HL-60/S4 (cell line): ENCODE measurements around the gene SAP30BP.

Experiments
- in situ Hi-C: fragments of 300-500 bp; cut with MboI; formaldehyde crosslinking; loops from 2 replicates; pipeline ENCODE4 v1.14.3; 2022; ENCODE audit warnings: low sequenced_read_pairs

Gene SAP30BP

DNA sequence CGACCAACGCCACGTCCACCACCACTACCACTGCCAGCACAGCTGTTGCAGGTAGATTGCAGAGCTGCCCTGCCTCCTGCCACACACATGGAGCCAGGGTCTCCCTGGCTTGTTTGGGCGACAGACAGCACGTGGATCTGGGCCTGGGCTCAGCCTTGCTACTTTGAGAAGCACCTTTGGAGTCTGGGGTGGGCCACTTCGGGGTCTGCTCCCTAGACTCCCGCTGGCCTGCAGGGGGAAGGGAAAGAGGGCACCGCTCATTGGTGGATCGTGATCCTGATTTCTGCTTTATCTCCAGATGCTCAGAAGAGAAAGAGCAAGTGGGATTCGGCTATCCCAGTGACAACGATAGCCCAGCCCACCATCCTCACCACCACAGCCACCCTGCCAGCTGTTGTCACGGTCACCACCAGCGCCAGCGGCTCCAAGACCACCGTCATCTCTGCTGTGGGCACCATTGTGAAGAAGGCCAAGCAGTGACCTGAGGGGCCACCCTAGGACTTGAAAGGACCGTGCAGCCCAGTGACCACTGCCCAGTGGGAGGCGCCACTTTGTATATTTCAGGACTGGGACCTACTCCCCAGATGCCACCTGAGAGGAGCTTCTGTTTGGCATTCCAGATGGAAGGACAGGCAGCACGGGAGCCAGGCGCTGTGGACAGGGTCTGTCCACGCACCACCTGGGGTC, 39.0 kb downstream of the SAP30BP start:
- in situ Hi-C loops, result no loop called here

DNA sequence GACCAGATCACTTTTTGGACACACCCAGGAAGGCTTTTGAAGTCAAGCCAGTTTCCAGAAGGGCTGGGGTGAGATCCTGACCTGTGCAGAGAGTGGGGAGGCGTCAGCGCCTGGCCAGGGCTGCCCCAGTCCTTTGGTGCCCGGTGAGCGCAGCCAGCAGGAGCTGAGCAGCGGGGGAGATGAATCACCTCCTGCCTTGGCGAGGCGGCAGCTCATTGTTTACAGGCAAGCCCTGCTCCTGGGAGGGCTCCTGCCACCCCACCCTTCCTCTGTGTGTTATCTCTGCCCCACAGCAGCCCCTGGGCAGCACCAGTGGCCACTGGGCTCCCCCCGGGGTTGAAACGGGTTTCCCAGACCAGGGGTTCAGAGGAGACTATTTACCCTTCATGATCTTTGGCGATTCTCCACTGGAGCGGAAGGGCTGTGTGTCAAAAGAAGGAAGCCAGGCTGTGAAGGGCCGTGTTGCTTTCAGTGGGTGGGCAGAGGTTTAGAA, 40.0 kb downstream of the SAP30BP start:
- in situ Hi-C loops, result no loop called here

DNA sequence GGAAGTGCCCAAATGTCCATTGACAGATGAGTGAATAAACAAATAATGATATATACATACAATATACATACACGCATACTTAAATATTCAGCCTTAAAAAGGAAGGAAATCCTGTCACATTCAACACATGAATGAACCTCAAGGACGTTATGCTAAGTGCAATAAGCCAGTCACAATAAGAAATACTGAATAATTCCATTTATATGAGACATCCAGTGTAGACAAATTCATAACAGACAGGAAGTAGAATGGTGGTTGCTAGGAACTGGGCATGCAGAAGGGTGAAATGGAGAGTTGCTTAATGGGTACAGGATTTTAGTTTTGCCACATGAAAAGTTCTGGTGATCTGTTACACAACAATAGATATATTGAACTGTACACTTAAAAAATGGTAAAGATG, 45.3 kb downstream of the SAP30BP start:
- in situ Hi-C loops, result no loop called here

DNA sequence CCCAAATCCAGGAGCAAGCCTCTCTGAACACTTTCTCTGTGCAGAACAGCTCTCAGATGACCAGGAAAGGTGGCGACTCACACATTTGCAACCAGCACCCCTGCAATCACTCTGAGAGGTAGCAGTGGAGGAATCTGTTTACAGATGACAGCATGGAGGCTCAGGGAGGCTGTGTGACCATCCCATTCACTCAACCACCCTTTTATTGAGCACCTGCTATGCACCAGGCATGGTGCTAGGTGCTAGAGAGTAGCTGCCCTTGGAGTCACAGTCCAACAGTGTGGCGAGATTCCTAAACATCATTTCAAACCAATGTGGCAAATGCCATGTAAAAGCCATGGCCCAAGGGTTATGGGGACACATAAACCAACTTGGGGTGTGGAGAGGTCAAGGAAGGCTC, 52.6 kb downstream of the SAP30BP start:
- in situ Hi-C loops, result no loop called here

DNA sequence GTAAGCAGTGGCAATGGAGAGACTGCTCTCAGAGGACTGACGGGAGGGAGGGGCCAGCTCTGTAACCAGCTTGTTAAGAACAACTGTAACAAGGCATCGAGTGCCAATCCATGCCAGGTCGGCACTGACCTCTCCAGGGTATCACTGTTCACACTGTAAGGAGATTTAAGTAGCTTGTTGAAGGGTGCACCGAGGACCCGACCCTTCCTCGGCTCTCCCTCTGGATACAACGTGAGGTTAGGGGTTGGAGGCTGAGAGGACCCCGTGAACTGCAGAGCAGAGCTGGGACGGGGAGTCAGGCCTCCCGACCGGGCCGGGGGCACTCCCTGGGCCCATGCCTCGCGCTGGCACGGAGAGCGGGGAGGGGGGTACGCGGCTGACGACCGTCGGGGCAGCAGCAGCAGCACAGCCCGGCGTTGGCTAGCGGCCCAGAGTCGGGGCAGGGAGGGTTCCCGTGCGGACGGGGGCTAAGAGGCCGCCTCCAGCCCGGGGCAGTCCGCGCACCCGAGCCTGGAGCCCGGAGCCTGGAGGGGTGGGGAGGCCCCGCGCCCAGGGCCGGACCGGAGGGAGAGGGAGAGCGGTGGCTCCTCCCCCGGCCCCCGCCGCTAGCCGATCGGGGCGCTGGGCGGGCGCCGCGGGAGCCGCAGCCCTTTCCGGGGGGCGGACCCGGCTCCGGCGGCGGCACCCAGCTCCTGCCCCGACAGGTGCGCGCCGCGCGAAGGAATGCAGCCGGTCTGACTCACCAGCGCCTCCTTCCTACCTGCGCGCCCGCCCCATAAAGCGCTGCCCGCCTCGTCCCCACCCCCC, 53.7 kb downstream of the SAP30BP start, which contains the start of gene ITGB4:
Gene ITGB4 (plus strand): TSS at position 804 of the 807 bp plus-strand sequence. CDS start 3,245 bp downstream, outside the sequence.
- in situ Hi-C loops, result no loop called here

DNA sequence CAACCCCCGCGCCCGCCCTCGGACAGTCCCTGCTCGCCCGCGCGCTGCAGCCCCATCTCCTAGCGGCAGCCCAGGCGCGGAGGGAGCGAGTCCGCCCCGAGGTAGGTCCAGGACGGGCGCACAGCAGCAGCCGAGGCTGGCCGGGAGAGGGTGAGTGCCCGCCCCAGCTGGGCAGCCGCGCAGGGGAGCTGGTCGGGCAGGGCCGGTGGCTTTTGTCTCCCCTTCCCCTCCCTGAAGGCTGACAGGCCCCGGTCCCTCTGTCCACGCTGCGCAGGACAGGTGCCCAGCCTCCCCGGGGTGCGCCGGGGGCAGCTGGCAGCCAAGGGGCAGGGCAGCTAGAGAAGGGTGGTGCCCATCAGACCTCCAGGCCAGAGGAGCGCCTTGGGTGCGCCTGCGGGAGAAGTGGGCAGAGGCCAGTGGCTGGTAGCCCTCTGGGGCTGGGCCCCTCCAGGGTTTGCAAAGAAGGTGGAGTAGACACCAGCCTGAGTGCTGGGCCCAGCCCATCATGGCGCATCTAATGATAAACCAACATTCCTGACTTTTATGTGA, 54.4 kb downstream of the SAP30BP start:
- in situ Hi-C loops, result no loop called here

DNA sequence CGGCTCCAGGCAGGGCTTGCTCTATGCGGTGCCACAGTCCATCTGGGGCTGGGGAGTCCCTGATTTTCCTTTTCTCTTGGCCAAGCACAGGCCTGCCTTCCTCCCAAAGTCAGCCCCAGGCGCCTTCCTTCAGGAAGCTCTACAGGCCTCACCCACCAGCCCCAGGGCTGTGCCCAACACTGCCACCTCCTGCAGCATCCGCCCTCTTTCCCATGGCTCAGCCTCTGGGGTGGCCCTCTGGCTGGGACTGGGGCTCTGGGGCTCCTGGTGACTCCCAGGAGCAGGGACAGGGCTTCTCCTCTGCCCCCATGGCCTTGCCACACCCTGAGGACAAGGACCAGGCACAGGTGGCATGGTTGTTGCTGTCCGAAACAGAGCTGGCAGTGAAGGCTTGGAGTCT, 54.9 kb downstream of the SAP30BP start:
- in situ Hi-C loops, result no loop called here

DNA sequence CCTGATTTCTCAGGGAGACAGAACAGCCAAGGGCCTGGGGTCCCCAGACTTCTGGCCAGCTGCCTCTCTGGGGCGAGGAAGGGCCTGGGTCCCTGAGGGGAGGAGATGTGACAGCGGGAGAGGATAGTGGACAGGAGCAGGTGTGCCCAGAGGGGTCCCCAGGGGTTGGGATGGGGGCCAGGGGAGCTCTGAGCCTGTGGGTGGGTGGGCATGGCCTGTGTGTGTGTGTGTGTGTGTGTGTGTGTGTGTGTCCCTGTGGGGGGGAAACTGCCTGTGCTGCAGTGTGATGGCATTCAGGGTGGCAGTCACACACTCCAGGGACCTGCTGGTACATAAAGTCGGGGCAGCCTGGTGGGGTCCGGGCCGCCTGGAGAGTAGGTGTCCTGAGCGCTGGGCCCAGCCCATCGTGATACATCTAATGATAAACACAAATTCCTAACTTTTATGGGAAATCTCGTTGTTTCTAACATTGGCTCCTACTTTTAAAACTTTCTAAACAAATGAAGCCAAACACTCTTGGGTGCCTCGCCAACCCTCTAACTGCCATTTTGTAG, 55.5 kb downstream of the SAP30BP start:
- in situ Hi-C loops, result no loop called here

DNA sequence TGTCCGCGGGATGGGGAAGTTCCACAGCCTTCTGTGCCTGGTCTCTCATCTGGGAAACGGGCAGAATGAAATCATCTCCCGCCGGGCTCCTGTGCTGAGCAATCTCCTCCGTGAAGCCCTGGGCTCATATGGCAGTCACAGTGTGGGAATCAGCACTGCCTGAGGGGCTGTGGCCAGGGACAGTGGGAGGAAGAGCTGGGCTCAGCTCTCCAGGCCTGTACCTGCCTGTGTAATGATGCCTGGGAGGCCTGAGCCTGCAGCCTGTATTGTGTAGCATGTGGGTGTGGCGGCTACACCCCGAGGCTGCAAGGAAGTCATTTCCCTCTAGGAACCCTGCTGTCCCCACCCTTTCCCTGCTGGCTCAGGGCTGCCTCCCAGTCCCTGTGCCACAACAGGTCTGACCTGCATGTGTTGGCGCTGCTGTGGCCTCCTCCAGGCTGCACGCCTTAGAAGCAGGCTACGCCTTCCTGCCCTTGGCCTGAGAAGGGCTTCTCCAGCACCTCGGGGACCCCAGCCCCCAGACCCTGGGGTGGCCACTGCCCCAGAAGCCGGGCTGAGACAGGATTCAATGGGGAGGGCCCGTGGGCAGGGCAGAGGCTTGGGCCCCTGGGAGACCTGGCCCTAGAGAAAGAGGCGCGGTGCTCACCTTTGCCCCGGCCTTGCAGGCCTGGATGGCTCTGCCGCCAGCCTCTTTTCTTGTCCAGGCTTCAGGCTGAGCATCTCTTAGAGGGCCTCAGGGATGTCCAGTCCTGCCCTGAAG, 56.2 kb downstream of the SAP30BP start:
- in situ Hi-C loops, result no loop called here

DNA sequence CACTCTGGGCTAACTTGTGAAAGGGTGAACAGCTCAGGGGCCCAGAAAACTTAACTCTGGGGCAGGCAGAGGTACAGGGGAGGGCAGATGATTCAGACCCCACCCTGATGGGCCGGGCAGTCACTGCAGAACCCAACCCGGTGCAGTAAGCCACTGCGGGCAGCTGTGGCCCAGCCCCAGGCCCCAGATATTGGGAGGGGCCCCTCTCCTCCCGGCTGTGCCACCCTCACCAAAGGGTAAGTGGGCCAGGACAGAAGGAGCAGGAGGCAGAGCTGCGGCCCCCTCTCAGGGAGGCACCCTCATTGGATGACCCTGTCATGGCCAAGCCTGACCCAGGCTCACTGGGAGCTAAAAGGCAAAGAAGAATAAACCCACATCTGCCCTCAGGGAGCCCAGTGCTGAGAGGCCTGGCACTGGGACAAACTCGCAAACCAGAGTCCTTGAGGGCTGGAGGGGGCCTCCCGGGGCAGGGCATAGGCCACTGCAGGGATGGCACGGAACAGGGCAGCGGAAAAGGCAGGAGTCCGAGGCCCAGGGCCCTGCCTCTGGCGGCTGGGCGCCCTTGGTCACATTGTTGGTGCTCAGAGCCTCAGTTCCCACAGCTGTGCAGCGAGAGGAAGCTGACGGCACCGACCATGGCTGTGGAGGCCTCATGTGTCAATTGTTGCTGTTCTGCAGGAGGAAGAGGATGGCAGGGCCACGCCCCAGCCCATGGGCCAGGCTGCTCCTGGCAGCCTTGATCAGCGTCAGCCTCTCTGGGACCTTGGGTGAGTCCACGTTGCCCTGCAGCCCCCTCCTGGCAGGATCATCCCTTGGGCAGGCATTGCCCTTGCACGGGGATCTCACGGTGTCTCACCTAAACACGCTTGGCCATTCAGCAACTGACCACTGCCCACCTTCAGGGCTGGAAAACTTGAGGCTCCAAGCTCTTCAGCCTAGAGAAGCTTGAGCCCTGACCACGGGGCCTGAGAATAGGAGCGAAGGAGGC, 57.2 kb downstream of the SAP30BP start:
- in situ Hi-C loops, result no loop called here

DNA sequence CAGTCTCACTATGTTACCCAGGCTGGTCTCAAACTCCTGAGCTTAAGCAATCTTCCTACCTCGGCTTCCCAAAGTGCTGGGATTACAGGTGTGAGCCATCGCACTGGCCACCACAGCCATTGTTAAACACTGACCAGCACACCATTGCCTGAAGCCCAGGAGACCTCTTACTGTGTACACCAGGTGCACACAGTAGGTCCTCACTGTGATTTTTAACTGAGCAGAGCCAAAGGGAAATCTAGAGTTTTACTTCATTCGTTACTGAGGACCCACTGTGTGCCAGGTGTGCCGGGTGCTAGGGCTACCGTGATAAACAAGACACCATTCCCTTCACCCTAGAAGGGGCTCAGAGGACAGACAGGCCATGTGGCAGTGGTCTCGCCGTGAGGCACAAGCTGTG, 58.4 kb downstream of the SAP30BP start:
- in situ Hi-C loops, result no loop called here

DNA sequence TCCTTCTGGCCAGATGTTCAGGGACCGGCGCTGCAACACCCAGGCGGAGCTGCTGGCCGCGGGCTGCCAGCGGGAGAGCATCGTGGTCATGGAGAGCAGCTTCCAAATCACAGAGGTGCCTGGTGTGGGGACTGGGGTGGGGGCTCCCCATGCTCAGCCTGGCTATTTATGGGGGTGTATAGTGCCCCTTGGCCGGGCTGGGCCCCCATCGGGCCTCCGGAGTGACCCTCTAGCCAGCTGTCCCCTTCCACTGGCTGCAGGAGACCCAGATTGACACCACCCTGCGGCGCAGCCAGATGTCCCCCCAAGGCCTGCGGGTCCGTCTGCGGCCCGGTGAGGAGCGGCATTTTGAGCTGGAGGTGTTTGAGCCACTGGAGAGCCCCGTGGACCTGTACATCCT, 60.3 kb downstream of the SAP30BP start:
- in situ Hi-C loops, result no loop called here

DNA sequence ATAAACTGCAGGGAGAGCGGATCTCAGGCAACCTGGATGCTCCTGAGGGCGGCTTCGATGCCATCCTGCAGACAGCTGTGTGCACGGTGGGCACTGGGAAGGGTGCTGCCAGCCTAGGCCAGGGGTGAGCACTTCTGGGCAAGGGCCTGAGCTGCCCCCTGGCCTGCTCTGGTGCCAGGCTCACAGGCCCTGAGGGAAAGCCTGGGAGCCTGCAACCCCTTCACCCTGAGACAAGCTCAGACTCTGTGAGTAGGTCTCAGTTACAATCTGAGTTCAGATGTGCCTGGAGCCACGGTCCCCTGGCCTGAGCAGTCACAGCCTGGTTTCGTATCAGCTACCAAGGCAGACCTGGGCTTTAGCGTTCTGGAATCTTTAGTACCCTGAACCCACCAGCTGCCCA, 62.2 kb downstream of the SAP30BP start:
- in situ Hi-C loops, result no loop called here

DNA sequence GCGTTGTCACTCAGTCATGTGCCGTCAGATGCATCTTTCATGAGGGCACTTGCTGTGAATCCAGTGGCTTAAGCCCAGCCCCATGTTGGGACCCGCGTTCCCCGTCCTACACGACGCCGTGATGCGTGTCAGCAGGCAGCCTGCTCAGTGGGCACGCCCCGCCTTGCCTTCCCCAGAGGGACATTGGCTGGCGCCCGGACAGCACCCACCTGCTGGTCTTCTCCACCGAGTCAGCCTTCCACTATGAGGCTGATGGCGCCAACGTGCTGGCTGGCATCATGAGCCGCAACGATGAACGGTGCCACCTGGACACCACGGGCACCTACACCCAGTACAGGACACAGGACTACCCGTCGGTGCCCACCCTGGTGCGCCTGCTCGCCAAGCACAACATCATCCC, 62.9 kb downstream of the SAP30BP start:
- in situ Hi-C loops, result no loop called here

DNA sequence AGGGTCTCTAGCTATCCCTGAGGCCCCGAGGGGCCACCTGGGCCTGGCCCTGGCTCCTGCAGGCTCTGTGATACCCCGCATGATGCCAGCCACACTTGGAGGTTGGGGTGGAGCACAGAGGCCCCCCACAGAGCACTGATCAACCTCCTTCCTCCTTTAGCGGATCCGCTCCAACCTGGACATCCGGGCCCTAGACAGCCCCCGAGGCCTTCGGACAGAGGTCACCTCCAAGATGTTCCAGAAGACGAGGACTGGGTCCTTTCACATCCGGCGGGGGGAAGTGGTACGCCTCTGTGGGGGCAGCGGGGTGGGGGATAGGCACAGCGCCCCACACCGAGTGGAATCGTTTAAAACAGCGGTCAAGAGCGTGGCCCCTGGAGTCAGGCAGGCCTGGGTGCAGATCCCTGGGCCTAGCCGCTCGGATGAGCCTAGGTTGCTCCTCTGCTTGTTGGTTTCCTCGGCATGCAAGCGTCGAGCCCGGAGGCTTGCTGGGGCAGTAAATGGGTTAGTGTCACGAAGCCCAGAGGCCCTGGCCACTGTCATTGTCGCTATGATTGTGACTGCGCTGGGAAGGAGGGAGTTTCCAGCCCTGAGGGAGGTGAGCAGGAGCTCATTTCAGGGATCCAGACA, 64.1 kb downstream of the SAP30BP start:
- in situ Hi-C loops, result no loop called here

DNA sequence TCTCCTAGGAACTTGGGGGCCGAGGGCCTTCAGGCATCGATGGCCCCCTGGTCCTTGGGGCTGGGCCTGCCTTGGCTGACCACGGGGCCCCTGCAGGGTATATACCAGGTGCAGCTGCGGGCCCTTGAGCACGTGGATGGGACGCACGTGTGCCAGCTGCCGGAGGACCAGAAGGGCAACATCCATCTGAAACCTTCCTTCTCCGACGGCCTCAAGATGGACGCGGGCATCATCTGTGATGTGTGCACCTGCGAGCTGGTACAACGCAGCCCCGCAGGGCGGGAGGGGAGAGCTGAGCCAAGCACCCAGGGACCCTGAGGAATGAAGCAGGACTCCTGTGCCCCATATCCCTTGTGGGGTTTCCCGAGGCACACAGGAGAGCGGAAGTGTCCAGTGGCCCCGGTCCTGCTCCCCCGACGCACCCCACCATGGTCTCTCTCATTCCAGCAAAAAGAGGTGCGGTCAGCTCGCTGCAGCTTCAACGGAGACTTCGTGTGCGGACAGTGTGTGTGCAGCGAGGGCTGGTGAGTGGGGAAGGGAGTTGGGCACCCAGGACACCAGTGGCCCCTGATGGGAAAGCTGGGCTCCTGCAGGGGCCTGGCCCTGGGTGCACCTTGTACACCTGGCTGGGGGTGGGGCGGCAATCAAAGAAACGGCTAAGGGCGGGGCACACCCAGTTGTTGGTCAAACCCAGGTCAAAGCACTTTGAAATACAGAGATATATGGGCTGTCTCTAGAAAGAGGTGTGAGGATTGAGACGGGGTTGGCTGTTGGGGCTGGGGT, 64.8 kb downstream of the SAP30BP start:
- in situ Hi-C loops, result no loop called here

DNA sequence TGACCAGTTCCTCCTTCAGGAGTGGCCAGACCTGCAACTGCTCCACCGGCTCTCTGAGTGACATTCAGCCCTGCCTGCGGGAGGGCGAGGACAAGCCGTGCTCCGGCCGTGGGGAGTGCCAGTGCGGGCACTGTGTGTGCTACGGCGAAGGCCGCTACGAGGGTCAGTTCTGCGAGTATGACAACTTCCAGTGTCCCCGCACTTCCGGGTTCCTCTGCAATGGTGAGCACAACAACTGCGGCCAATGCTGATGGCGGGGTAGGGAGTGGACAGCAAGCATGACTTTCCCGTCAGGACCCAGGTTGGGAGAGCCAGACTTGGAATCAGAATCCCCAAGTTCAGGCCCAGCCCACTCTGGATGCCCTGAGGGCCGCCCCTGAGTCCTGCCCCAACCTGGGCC, 66.3 kb downstream of the SAP30BP start:
- in situ Hi-C loops, result no loop called here

DNA sequence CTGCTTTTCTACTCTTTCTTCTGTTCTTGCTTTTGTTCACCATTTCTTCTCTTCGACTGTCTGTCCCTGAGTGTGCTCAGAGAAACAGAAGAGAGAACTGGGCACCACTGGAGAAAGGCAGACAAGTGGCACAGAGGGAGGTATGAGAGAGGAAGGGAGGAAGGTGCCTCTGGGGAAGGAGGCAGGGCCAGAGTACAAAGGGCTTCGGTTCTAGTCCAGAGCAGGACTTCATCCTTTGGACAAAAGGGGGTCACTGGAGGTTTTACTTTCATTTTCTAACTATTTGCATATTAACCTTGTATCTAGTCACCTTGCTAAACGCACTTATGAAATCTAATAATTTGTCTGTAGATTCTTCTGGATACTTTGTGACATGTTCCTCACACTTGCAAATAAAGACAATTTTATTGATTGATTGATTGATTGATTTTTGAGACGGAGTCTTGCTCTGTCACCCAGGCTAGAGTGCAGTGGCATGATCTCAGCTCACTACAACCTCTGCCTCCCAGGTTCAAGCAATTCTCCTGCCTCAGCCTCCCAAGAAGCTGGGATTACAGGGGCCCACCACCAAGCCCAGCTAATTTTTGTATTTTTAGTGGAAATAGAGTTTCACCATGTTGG, 67.6 kb downstream of the SAP30BP start:
- in situ Hi-C loops, result no loop called here
